T-helper 2 cell treated with Interferon-gamma antibody and Interleukin-4, amounts not matched to agents 5 μg/mL and 100 μg/mL, for 36 hours (primary cell): ENCODE measurements around the gene ADAMTS6.
"Not testable (repeated sequence)": the region's sequence is repeated elsewhere in the genome, so short reads cannot be mapped to it uniquely, and the experiment has no call there.

Source experiments
- DNase-seq: peaks from one replicate; pipeline ENCODE4 v3.0.0; 2021; ENCODE audit warnings: low spot score
- H3K27ac Mint-ChIP-seq: one replicate; pipeline ENCODE4 v1.8.0; 2021; ENCODE audit warnings: mild to moderate bottlenecking, mixed read lengths
- H3K27me3 Mint-ChIP-seq: one replicate; pipeline ENCODE4 v1.8.0; 2021; ENCODE audit warnings: low read depth, mixed read lengths
- H3K36me3 Mint-ChIP-seq: one replicate; pipeline ENCODE4 v1.8.0; 2021; ENCODE audit warnings: low read depth, mixed read lengths
- H3K4me1 Mint-ChIP-seq: one replicate; pipeline ENCODE4 v1.8.0; 2021; ENCODE audit warnings: low read depth, mixed read lengths
- H3K4me3 Mint-ChIP-seq: one replicate; pipeline ENCODE4 v1.8.0; 2022; ENCODE audit warnings: mild to moderate bottlenecking, moderate library complexity, mixed read lengths
- H3K9me3 Mint-ChIP-seq: one replicate; pipeline ENCODE4 v1.8.0; 2021; ENCODE audit warnings: mixed read lengths

ADAMTS6 gene

DNA sequence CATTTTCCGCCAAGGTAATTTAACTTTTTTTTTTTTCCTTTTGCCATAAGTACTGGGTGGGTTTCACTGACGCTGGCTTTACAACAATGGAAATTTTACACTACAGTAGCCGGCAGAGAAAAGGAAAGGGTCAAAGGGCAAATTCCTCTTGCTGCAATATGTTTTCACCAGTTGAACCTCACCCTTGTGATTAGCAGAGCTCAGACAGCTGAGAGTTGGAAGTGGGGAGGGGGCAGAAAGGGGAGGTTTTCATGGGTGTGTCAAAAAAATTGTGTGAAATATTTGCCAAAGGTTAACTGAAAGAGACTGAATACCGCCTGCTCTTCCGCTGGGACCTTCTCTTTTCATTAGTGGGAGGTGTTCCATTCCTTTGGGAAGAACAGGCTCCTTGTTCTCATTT is 296.9 kb downstream of the ADAMTS6 start:
- no peak overlapping the region for H3K27ac Mint-ChIP-seq
- no peaks in the 10 kb centered on the region for H3K36me3 Mint-ChIP-seq

GRCh38 chr5:65174231-65174630 is 307.5 kb downstream of the ADAMTS6 start:
- not testable (repeated sequence) for H3K27ac Mint-ChIP-seq, H3K27me3 Mint-ChIP-seq, H3K9me3 Mint-ChIP-seq, DNase-seq, H3K4me3 Mint-ChIP-seq, H3K4me1 Mint-ChIP-seq, H3K36me3 Mint-ChIP-seq

More for the DNA sequence above, 296.9 kb downstream of the ADAMTS6 start:
- H3K9me3 Mint-ChIP-seq, result no peaks in the 10 kb centered on the region
- no peaks in the 10 kb centered on the region for H3K4me1 Mint-ChIP-seq
- H3K27me3 Mint-ChIP-seq, result no peaks in the 10 kb centered on the region
- H3K4me3 Mint-ChIP-seq, result no peak overlapping the region
- DNase-seq, result no peak

DNA sequence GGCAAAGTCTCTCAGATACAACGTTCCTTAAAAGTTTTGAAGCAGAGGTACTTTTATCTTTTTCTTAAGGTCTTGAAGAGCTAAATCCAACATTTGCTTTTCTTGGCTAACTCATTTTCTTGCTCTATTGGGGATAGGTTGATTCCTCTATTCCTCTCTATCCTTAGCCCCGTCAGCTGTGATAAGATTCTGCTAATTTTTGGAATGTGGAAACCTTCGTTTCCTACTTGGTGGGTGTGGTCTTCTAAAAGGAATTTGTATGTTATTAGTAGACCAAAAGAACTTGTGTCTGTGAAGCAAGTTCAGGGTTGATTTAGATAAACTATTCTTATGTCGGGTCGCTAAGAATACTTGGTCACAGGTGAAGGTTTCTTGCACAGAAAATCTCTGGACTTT is 308.6 kb downstream of the ADAMTS6 start:
- Mint-ChIP-seq H3K27ac (no peak overlapping the region), H3K4me1 (no peaks in the 10 kb centered on the region), H3K4me3 (no peak overlapping the region), H3K9me3 (no peaks in the 10 kb centered on the region), H3K36me3 (no peaks in the 10 kb centered on the region), H3K27me3 (peaks cover 10% of the 10 kb centered on the region)
- no peak for DNase-seq

GRCh38 chr5:65172486-65173129 is 309.1 kb downstream of the ADAMTS6 start:
- no peak overlapping the region for H3K4me3 Mint-ChIP-seq
- DNase-seq, result peak; percentile 74
- H3K27ac Mint-ChIP-seq, result no peak overlapping the region
- no peaks in the 10 kb centered on the region for H3K36me3 Mint-ChIP-seq
- no peaks in the 10 kb centered on the region for H3K9me3 Mint-ChIP-seq
- no peaks in the 10 kb centered on the region for H3K4me1 Mint-ChIP-seq
- peaks cover 10% of the 10 kb centered on the region for H3K27me3 Mint-ChIP-seq

DNA sequence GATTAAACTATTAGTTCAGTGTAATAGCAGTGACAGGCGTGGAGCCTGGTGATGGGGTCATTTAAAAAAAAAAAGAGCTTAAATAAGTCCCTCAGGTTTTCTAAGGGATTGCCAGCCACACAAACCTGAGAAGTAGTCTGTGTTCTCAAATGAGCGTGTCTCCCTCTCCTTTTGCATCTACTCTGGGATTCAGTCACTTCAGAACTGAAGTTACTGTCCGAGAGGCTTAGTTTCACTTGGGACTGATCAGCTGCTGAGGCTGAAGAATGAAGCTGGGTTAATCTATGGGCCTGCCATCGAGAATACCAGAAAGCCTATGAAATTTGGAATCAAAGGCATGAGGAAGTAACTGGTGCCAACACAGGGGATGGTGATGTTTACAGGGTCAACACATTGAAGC is 310.1 kb downstream of the ADAMTS6 start:
- Mint-ChIP-seq H3K4me1 (no peaks in the 10 kb centered on the region), H3K36me3 (no peaks in the 10 kb centered on the region), H3K9me3 (no peaks in the 10 kb centered on the region), H3K27me3 (peaks cover 10% of the 10 kb centered on the region), H3K27ac (no peak overlapping the region), H3K4me3 (no peak overlapping the region)
- no peak for DNase-seq

DNA sequence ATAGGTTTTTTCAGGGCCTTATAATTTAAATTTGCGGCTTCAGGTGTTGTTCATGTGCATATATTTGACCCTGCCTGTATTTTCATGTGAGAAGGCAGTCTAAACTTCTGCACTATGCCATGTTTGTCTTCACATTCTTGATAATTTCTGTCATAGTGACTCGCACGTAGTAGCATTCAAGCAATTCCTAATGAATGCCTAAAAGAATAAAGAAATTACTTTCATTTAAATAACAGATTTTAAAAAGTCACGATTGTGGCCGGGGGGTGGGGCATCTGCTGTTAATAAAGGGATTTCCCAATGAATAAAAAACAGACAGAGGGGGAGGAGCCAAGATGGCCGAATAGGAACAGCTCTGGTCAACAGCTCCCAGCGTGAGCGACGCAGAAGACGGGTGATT is 318.0 kb downstream of the ADAMTS6 start:
- Mint-ChIP-seq H3K4me1 (no peaks in the 10 kb centered on the region), H3K27ac (no peak overlapping the region), H3K27me3 (peaks cover 6% of the 10 kb centered on the region), H3K36me3 (no peaks in the 10 kb centered on the region), H3K4me3 (no peak overlapping the region), H3K9me3 (no peaks in the 10 kb centered on the region)
- DNase-seq, result no peak

DNA sequence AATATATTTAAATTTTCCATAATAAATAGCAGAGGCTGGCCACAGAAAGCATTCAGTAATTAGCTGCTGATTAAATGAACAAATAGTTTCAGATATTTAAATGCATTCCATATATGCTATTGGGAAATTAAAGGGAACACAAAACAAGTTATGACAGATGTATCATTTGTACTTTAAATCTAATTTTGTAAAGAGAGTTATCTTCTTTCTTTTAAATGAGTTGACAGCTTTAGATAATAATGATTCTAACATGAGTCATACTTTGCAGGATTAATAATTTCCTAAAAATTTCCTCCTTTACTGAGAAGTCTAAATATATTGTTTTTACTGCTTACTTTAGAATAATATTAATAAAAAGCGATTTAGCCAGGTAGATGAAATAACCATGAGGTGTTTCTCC is 320.1 kb downstream of the ADAMTS6 start:
- H3K27me3 Mint-ChIP-seq, result peaks cover 7% of the 10 kb centered on the region
- no peak overlapping the region for H3K27ac Mint-ChIP-seq
- H3K36me3 Mint-ChIP-seq, result no peaks in the 10 kb centered on the region
- H3K4me1 Mint-ChIP-seq, result no peaks in the 10 kb centered on the region
- DNase-seq, result no peak
- no peaks in the 10 kb centered on the region for H3K9me3 Mint-ChIP-seq
- no peak overlapping the region for H3K4me3 Mint-ChIP-seq

DNA sequence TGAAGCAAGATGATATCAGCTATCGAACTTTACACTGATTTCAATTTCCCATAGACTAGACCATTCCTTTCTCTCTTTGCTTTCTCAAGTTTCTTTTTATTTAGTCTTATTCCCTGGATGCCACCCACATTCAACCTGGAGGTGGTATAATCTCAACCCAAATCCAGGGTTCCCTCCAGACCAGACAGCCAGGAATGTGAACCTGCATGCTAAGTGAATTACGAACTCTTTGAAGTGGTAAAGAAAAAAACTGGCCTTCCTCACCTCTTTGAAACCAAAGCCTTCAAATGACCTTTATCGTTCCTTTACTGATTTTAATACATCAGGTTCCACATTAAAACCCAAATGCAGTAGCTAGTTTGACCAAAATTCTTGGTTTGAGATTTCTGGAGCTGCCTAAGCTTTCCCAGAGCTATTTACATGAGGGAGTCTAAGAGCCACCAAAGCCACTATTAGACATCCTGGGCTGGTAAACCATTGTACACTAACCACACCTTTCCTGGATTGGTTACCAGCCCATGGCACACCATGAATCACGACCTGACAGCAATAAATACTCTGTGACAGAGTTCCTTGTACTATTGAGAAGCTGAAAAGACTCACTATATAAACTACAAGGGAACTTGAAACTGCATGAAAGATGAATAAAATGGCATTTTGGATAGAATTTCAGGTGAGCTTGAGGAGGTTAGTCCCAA is 323.7 kb downstream of the ADAMTS6 start:
- DNase-seq, result no peak
- H3K27ac Mint-ChIP-seq, result no peak overlapping the region
- H3K36me3 Mint-ChIP-seq, result no peaks in the 10 kb centered on the region
- peaks cover 13% of the 10 kb centered on the region for H3K27me3 Mint-ChIP-seq
- no peaks in the 10 kb centered on the region for H3K4me1 Mint-ChIP-seq
- H3K9me3 Mint-ChIP-seq, result no peaks in the 10 kb centered on the region
- no peak overlapping the region for H3K4me3 Mint-ChIP-seq

GRCh38 chr5:65156933-65157332 is 324.8 kb downstream of the ADAMTS6 start:
- no peak for DNase-seq
- no peaks in the 10 kb centered on the region for H3K4me1 Mint-ChIP-seq

DNA sequence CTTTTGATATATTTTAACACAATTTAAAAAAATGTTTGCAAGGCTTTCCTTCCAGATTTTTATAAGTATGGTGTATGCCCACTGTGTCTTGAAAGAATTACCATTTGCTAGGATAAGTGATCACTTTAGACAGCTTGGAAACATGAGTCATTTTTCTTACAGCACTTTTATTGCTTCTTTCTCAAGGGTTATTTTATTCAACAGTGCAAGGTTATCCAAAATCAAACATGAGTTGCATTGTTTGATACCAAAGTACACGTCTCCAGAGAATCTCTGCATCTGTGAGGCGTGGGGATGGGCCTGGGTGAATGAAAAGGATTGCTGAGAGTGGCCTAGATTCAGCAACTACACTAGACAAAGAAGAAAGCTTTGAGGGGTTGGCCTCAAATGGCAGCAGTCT is 329.6 kb downstream of the ADAMTS6 start:
- Mint-ChIP-seq H3K36me3 (no peaks in the 10 kb centered on the region), H3K9me3 (no peaks in the 10 kb centered on the region), H3K4me1 (no peaks in the 10 kb centered on the region), H3K4me3 (no peak overlapping the region), H3K27ac (no peak overlapping the region), H3K27me3 (peaks cover 7% of the 10 kb centered on the region)
- DNase-seq, result no peak

More at GRCh38 chr5:65156933-65157332, 324.8 kb downstream of the ADAMTS6 start:
- H3K4me3 Mint-ChIP-seq, result no peak overlapping the region
- no peaks in the 10 kb centered on the region for H3K9me3 Mint-ChIP-seq
- peaks cover 13% of the 10 kb centered on the region for H3K27me3 Mint-ChIP-seq
- no peaks in the 10 kb centered on the region for H3K36me3 Mint-ChIP-seq
- H3K27ac Mint-ChIP-seq, result no peak overlapping the region

- H3K4me3 Mint-ChIP-seq, result no peak overlapping the region
- no peaks in the 10 kb centered on the region for H3K4me1 Mint-ChIP-seq
- H3K27ac Mint-ChIP-seq, result no peak overlapping the region
- no peaks in the 10 kb centered on the region for H3K36me3 Mint-ChIP-seq
- DNase-seq, result no peak
- H3K9me3 Mint-ChIP-seq, result no peaks in the 10 kb centered on the region
- H3K27me3 Mint-ChIP-seq, result peaks cover 5% of the 10 kb centered on the region
Measured at GRCh38 chr5:65151614-65152013, 330.1 kb downstream of the ADAMTS6 start.

- H3K4me3 Mint-ChIP-seq, result no peak overlapping the region
- no peaks in the 10 kb centered on the region for H3K36me3 Mint-ChIP-seq
- no peaks in the 10 kb centered on the region for H3K4me1 Mint-ChIP-seq
- no peaks in the 10 kb centered on the region for H3K9me3 Mint-ChIP-seq
- DNase-seq, result no peak
- H3K27me3 Mint-ChIP-seq, result no peaks in the 10 kb centered on the region
- no peak overlapping the region for H3K27ac Mint-ChIP-seq
Measured at GRCh38 chr5:65150599-65151304, 331.0 kb downstream of the ADAMTS6 start.

- Mint-ChIP-seq H3K4me1 (no peaks in the 10 kb centered on the region), H3K27ac (no peak overlapping the region), H3K27me3 (no peaks in the 10 kb centered on the region), H3K36me3 (no peaks in the 10 kb centered on the region), H3K9me3 (no peaks in the 10 kb centered on the region), H3K4me3 (no peak overlapping the region)
- DNase-seq, result no peak
Measured at GRCh38 chr5:65149827-65150226, 331.9 kb downstream of the ADAMTS6 start.

DNA sequence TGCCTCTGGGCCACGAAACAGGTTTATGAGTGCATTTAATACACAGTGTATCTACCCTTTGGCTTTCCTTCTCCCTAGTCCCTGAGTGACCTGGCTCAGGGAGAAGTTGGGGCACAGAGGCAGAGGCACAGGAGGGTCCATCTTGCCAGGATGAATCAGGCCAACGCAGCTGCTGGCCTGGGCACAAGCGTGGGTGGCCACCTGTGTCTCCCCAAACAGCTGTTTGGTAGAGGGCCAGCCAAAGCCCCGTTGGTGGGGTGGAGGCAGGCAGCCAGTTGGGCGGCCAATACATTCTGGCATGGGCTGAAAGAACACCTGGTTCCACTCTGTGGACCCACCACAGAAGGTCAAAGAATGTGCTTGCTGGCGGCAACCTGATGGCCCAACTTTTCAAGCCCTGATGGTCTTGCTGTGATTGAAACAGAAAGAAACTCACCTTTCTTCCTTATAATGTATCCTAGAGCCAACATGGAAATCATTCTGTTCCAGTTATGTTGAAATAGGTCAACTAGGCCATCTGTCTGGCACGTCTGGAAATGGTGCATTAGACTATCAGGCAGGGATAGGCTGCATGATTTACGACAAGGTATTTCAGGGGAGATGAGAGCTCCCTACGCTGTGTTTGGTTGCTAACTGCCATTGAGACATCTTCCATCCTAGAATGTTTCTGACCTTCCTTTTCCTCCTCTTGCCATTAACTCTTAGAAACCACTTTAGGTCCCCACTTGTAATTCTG is 337.4 kb downstream of the ADAMTS6 start:
- Mint-ChIP-seq H3K27me3 (no peaks in the 10 kb centered on the region), H3K4me3 (no peak overlapping the region), H3K36me3 (no peaks in the 10 kb centered on the region), H3K9me3 (no peaks in the 10 kb centered on the region), H3K4me1 (no peaks in the 10 kb centered on the region), H3K27ac (no peak overlapping the region)
- no peak for DNase-seq
